HuH-7 (cell line): ENCODE data around the gene FAM120AOS.
"Not testable (repeated sequence)": the region's sequence is repeated elsewhere in the genome, so short reads cannot be mapped to it uniquely, and the experiment has no call there.

Experiments used
- DNase-seq: peaks from one replicate; pipeline ENCODE4 v3.0.0; 2011; ENCODE audit warnings: low spot score

FAM120AOS gene

GRCh38 chr9:93467062-93467416 is 13.7 kb upstream of the FAM120AOS start:
- no peak for DNase-seq

GRCh38 chr9:93466416-93467061 is 13.2 kb upstream of the FAM120AOS start:
- no peak for DNase-seq

- no peak for DNase-seq
Measured at GRCh38 chr9:93465855-93466254, 12.5 kb upstream of the FAM120AOS start.

- DNase-seq: no peak
Measured at GRCh38 chr9:93464876-93465275, 11.5 kb upstream of the FAM120AOS start.

- no peak for DNase-seq
Measured at GRCh38 chr9:93464395-93464794, 11.0 kb upstream of the FAM120AOS start.

GRCh38 chr9:93463638-93464248 is 10.4 kb upstream of the FAM120AOS start:
- DNase-seq: no peak

GRCh38 chr9:93461821-93462220 is 8.4 kb upstream of the FAM120AOS start:
- no peak for DNase-seq

- DNase-seq: no peak
Measured at GRCh38 chr9:93461414-93461743, 8.0 kb upstream of the FAM120AOS start.

- DNase-seq: no peak
Measured at GRCh38 chr9:93460689-93461413, 7.5 kb upstream of the FAM120AOS start.

- no peak for DNase-seq
Measured at GRCh38 chr9:93459432-93459847, 6.1 kb upstream of the FAM120AOS start.

- no peak for DNase-seq
Measured at GRCh38 chr9:93458712-93459111, 5.3 kb upstream of the FAM120AOS start.

GRCh38 chr9:93457006-93457405 is 3.6 kb upstream of the FAM120AOS start:
- no peak for DNase-seq

- DNase-seq: no peak
Measured at GRCh38 chr9:93456504-93456903, 3.1 kb upstream of the FAM120AOS start.

GRCh38 chr9:93456022-93456421 is 2.6 kb upstream of the FAM120AOS start:
- no peak for DNase-seq

GRCh38 chr9:93452710-93453046 is 703 bp downstream of the FAM120AOS start:
- no peak for DNase-seq

- no peak for DNase-seq
Measured at GRCh38 chr9:93451849-93452709, 1.3 kb downstream of the FAM120AOS start.

GRCh38 chr9:93450945-93451815 is 2.2 kb downstream of the FAM120AOS start, which contains the start of gene FAM120A:
Gene FAM120A, plus strand, starts transcription at chr9:93451685. Its CDS starts 231 bp downstream, at chr9:93451916.
- DNase-seq: peak; percentile 56

GRCh38 chr9:93447655-93448054 is 5.7 kb downstream of the FAM120AOS start:
- DNase-seq: no peak

GRCh38 chr9:93446073-93446472 is 7.3 kb downstream of the FAM120AOS start:
- DNase-seq: no peak

GRCh38 chr9:93440896-93441580 is 12.3 kb downstream of the FAM120AOS start:
- DNase-seq: no peak

- DNase-seq: not testable (repeated sequence)
Measured at GRCh38 chr9:93439301-93439700, 14.1 kb downstream of the FAM120AOS start.
